Measurements from ENCODE around the gene SELENOS.
A peak's percentile ranks its signal among the peaks of the same experiment; 100 is the strongest.

SELENOS gene

GRCh38 chr15:101242160-101242998 lies 34.9 kb downstream of the SELENOS start:
- in situ Hi-C loops (cut with MboI; ENCODE audit: low pct_unique_long_range_greater_than_20kb, low sequenced_read_pairs) = no loop called here
- peak; percentile 93 for DNase-seq

GRCh38 chr15:101240358-101240757 lies 36.9 kb downstream of the SELENOS start:
- DNase-seq = no peak
- in situ Hi-C loops (cut with MboI; ENCODE audit: low pct_unique_long_range_greater_than_20kb, low sequenced_read_pairs) = no loop called here

- peak; percentile 41 for DNase-seq
- in situ Hi-C loops (cut with MboI; ENCODE audit: low pct_unique_long_range_greater_than_20kb, low sequenced_read_pairs) = no loop called here
Observed at GRCh38 chr15:101239724-101240136, 37.6 kb downstream of the SELENOS start.

GRCh38 chr15:101237251-101237650 lies 40.0 kb downstream of the SELENOS start:
- in situ Hi-C loops (cut with MboI; ENCODE audit: low pct_unique_long_range_greater_than_20kb, low sequenced_read_pairs) = no loop called here
- DNase-seq = peak; percentile 44

GRCh38 chr15:101233651-101234280 lies 43.5 kb downstream of the SELENOS start:
- in situ Hi-C loops (cut with MboI; ENCODE audit: low pct_unique_long_range_greater_than_20kb, low sequenced_read_pairs) = no loop called here

GRCh38 chr15:101232677-101233076 lies 44.6 kb downstream of the SELENOS start:
- DNase-seq = no peak
- in situ Hi-C loops (cut with MboI; ENCODE audit: low pct_unique_long_range_greater_than_20kb, low sequenced_read_pairs) = no loop called here

More at GRCh38 chr15:101233651-101234280, 43.5 kb downstream of the SELENOS start:
- DNase-seq = no peak

- no peak for DNase-seq
- in situ Hi-C loops (cut with MboI; ENCODE audit: low pct_unique_long_range_greater_than_20kb, low sequenced_read_pairs) = no loop called here
Observed at GRCh38 chr15:101228313-101228712, 49.0 kb downstream of the SELENOS start.

GRCh38 chr15:101225658-101226057 lies 51.6 kb downstream of the SELENOS start:
- no peak for DNase-seq
- in situ Hi-C loops (cut with MboI; ENCODE audit: low pct_unique_long_range_greater_than_20kb, low sequenced_read_pairs) = no loop called here

Measured in KBM-7 (cell line).